H9 (cell line): ENCODE data around the gene HEATR1. TPM values are rescaled to one million over a fixed set of nuclear protein-coding genes. Genes with fewer than 3 reads are reported as not detected.

ENCODE experiments used
- DNase-seq: peaks from one replicate; pipeline ENCODE4 v3.0.0-alpha.2; 2017
- H2AFZ ChIP-seq: one replicate; pipeline ENCODE4 v1.6.1; 2013; ENCODE audit warnings: mild to moderate bottlenecking, low read length, control low read depth, moderate library complexity
- H2AK5ac ChIP-seq: 2 replicates; pipeline ENCODE4 v1.6.1; 2013; ENCODE audit warnings: low read length, control low read depth, mixed read lengths; ENCODE audit not compliant: insufficient read length
- H2BK120ac ChIP-seq: one replicate; pipeline ENCODE4 v1.6.1; 2013; ENCODE audit warnings: low read depth, mild to moderate bottlenecking, low read length, control low read depth, inconsistent platforms; ENCODE audit not compliant: poor library complexity, severe bottlenecking
- H2BK12ac ChIP-seq: 2 replicates; pipeline ENCODE4 v1.6.1; 2013; ENCODE audit warnings: low read length, control low read depth, mixed read lengths, low read depth; ENCODE audit not compliant: insufficient read length
- H2BK15ac ChIP-seq: 2 replicates; pipeline ENCODE4 v1.6.1; 2013; ENCODE audit warnings: low read depth, low read length, control low read depth
- H2BK20ac ChIP-seq: one replicate; pipeline ENCODE4 v1.6.1; 2013; ENCODE audit warnings: low read depth, mild to moderate bottlenecking, low read length, control low read depth, inconsistent platforms; ENCODE audit not compliant: poor library complexity, severe bottlenecking
- H2BK5ac ChIP-seq: 2 replicates; pipeline ENCODE4 v1.6.1; 2013; ENCODE audit warnings: low read length, control low read depth, mixed read lengths; ENCODE audit not compliant: insufficient read length
- H3K14ac ChIP-seq: 2 replicates; pipeline ENCODE4 v1.6.1; 2013; ENCODE audit warnings: low read length, control low read depth; ENCODE audit not compliant: insufficient read depth
- H3K18ac ChIP-seq: 2 replicates; pipeline ENCODE4 v1.6.1; 2013; ENCODE audit warnings: low read depth, mild to moderate bottlenecking, mixed read lengths, low read length, control low read depth; ENCODE audit not compliant: insufficient read length
- H3K23ac ChIP-seq: 2 replicates; pipeline ENCODE4 v1.6.1; 2013; ENCODE audit warnings: low read length, control low read depth, mixed read lengths, low read depth; ENCODE audit not compliant: insufficient read length
- H3K23me2 ChIP-seq: 2 replicates; pipeline ENCODE4 v1.6.1; 2013; ENCODE audit warnings: low read depth, mild to moderate bottlenecking, mixed read lengths, low read length, control low read depth; ENCODE audit not compliant: insufficient read length, poor library complexity, severe bottlenecking
- H3K27ac ChIP-seq: 2 replicates; pipeline ENCODE4 v1.5.1; 2013; ENCODE audit warnings: low read length, control low read depth, mixed read lengths, low read depth; ENCODE audit not compliant: insufficient read length
- H3K27me3 ChIP-seq: 2 replicates; pipeline ENCODE4 v1.6.1; 2013; ENCODE audit warnings: low read length, control low read depth, inconsistent platforms; ENCODE audit not compliant: insufficient read depth
- H3K4ac ChIP-seq: 2 replicates; pipeline ENCODE4 v1.6.1; 2013; ENCODE audit warnings: low read depth, mild to moderate bottlenecking, control low read depth, inconsistent platforms, low read length, moderate library complexity
- H3K4me1 ChIP-seq: 2 replicates; pipeline ENCODE4 v1.6.1; 2013; ENCODE audit warnings: low read length, control low read depth, inconsistent platforms; ENCODE audit not compliant: insufficient read depth
- H3K4me2 ChIP-seq: 2 replicates; pipeline ENCODE4 v1.6.1; 2013; ENCODE audit warnings: low read length, control low read depth, mixed read lengths; ENCODE audit not compliant: insufficient read length, insufficient read depth
- H3K56ac ChIP-seq: 2 replicates; pipeline ENCODE4 v1.6.1; 2013; ENCODE audit warnings: low read depth, mild to moderate bottlenecking, mixed read lengths, low read length, control low read depth; ENCODE audit not compliant: insufficient read length
- H3K79me1 ChIP-seq: 2 replicates; pipeline ENCODE4 v1.6.1; 2013; ENCODE audit warnings: low read depth, mild to moderate bottlenecking, moderate library complexity, low read length, control low read depth, inconsistent platforms; ENCODE audit not compliant: insufficient read depth, poor library complexity, severe bottlenecking
- H3K79me2 ChIP-seq: 2 replicates; pipeline ENCODE4 v1.6.1; 2013; ENCODE audit warnings: low read length, control low read depth, inconsistent platforms; ENCODE audit not compliant: insufficient read depth
- H3K9ac ChIP-seq: 2 replicates; pipeline ENCODE4 v1.6.1; 2013; ENCODE audit warnings: low read length, control low read depth, mixed read lengths; ENCODE audit not compliant: insufficient read length; ENCODE audit errors: extremely low read depth
- H3K9me3 ChIP-seq: one replicate; pipeline ENCODE4 v1.6.1; 2013; ENCODE audit warnings: low read depth, low read length, inconsistent platforms; ENCODE audit not compliant: control insufficient read depth
- H3T11ph ChIP-seq: one replicate; pipeline ENCODE4 v1.6.1; 2013; ENCODE audit warnings: mild to moderate bottlenecking, low read length, control low read depth, inconsistent platforms
- H4K20me1 ChIP-seq: one replicate; pipeline ENCODE4 v1.6.1; 2013; ENCODE audit not compliant: control insufficient read depth, insufficient read length, insufficient read depth
- H4K5ac ChIP-seq: 2 replicates; pipeline ENCODE4 v1.6.1; 2013; ENCODE audit warnings: low read depth, mild to moderate bottlenecking, mixed read lengths, low read length, control low read depth; ENCODE audit not compliant: insufficient read length
- H4K8ac ChIP-seq: replicated peaks from 2 replicates; pipeline ENCODE4 v1.6.1; 2013; ENCODE audit warnings: low read length, control low read depth, mixed read lengths, low read depth; ENCODE audit not compliant: insufficient read length
- H4K91ac ChIP-seq: 2 replicates; pipeline ENCODE4 v1.6.1; 2013; ENCODE audit warnings: low read depth, mild to moderate bottlenecking, moderate library complexity, mixed read lengths, low read length, control low read depth; ENCODE audit not compliant: insufficient read length
- H3K27ac Mint-ChIP-seq, 3 experiments: 2 replicates in 2 of 3; 3 replicates in 1 of 3; pipeline ENCODE4 v1.8.0; 2020 to 2021; ENCODE audit warnings: mixed read lengths in 3 of 3, mild to moderate bottlenecking in 1 of 3, moderate library complexity in 1 of 3
- H3K27me3 Mint-ChIP-seq: 2 replicates; pipeline ENCODE4 v1.8.0; 2021; ENCODE audit warnings: low read depth, mild to moderate bottlenecking, moderate library complexity, mixed read lengths
- H3K36me3 Mint-ChIP-seq, 3 experiments: 2 replicates in 2 of 3; 3 replicates in 1 of 3; pipeline ENCODE4 v1.8.0; 2020 to 2021; ENCODE audit warnings: low read depth in 3 of 3, mixed read lengths in 3 of 3; ENCODE audit not compliant: insufficient read depth in 1 of 3
- H3K4me1 Mint-ChIP-seq, 2 experiments: 2 replicates each; pipeline ENCODE4 v1.8.0; 2020; ENCODE audit warnings: mixed read lengths in 2 of 2
- H3K4me3 Mint-ChIP-seq, 2 experiments: 2 replicates in 1 of 2; 3 replicates in 1 of 2; pipeline ENCODE4 v1.8.0; 2020 to 2021; ENCODE audit warnings: mild to moderate bottlenecking in 2 of 2, mixed read lengths in 2 of 2, moderate library complexity in 1 of 2
- H3K9me3 Mint-ChIP-seq, 2 experiments: 2 replicates in 1 of 2; 3 replicates in 1 of 2; pipeline ENCODE4 v1.8.0; 2020; ENCODE audit warnings: mild to moderate bottlenecking in 2 of 2, mixed read lengths in 2 of 2, moderate library complexity in 1 of 2
- CTCF ChIP-seq: fragments of 200-600 bp; sonication (generic); conservative IDR thresholded peaks from 3 replicates; pipeline ENCODE4 v1.8.0; 2021; ENCODE audit warnings: antibody characterized with exemption, mild to moderate bottlenecking
- WGBS: extraction: QIAGEN DNeasy Blood & Tissue Kit; methylation state at CpG from one replicate; pipeline ENCODE4 v1.1.7; 2013; ENCODE audit warnings: missing lambda C conversion rate, low lambda C conversion rate, mixed read lengths; ENCODE audit not compliant: insufficient read length; ENCODE audit errors: extremely low coverage; 5-methylcytosine and 5-hydroxymethylcytosine counted together
- total RNA-seq: library from RNA; stranded (reverse); gene quantifications from 2 replicates; pipeline ENCODE4 v1.2.1, GENCODE V29; 2021

Gene HEATR1
- total RNA-seq, 1 experiment from 2014 or later: 88.2 TPM

GRCh38 chr1:236623371-236624166, 19.3 kb upstream of the HEATR1 start:
- no peak overlapping the region for H4K5ac ChIP-seq
- H3K27ac Mint-ChIP-seq: no peak overlapping the region
- H3K9me3 ChIP-seq: peaks cover 18% of the 10 kb centered on the region
- no peak for TF ChIP-seq CTCF
- peaks cover 7 to 11% of the 10 kb centered on the region in 2 experiments for H3K4me1 Mint-ChIP-seq
- WGBS: no CpG with 5 or more reads among the region's 4 CpGs
- H3K79me2 ChIP-seq: no peaks in the 10 kb centered on the region
- no peak overlapping the region for H2BK20ac ChIP-seq
- H2AK5ac ChIP-seq: no peak overlapping the region
- peaks cover 6 to 15% (median 14%) of the 10 kb centered on the region in 3 experiments; a peak in 6 of 7 replicates for H3K36me3 Mint-ChIP-seq
- H3K23ac ChIP-seq: no peak overlapping the region
- no peak overlapping the region for H4K91ac ChIP-seq
- no peaks in the 10 kb centered on the region for H4K20me1 ChIP-seq
- no peak overlapping the region for H3K56ac ChIP-seq
- H4K8ac ChIP-seq: no peak overlapping the region
- no peak overlapping the region for H3T11ph ChIP-seq
- no peaks in the 10 kb centered on the region for H3K23me2 ChIP-seq
- no peak overlapping the region for H3K27ac ChIP-seq
- no peak overlapping the region for H2BK5ac ChIP-seq
- no peak overlapping the region for H3K4ac ChIP-seq
- no peaks in the 10 kb centered on the region for H3K4me1 ChIP-seq
- no peak overlapping the region for H2BK12ac ChIP-seq
- no peaks in the 10 kb centered on the region for H3K27me3 ChIP-seq
- no peak for DNase-seq
- no peak overlapping the region for H3K14ac ChIP-seq
- no peak overlapping the region for H3K4me3 Mint-ChIP-seq
- no peak overlapping the region for H2BK15ac ChIP-seq
- no peak overlapping the region for H3K18ac ChIP-seq
- no peak overlapping the region for H2AFZ ChIP-seq
- H2BK120ac ChIP-seq: no peak overlapping the region
- peaks cover 19 to 22% of the 10 kb centered on the region in 2 experiments for H3K9me3 Mint-ChIP-seq
- no peak overlapping the region for H3K4me2 ChIP-seq
- no peaks in the 10 kb centered on the region for H3K79me1 ChIP-seq
- H3K9ac ChIP-seq: no peak overlapping the region
- peaks cover 2% of the 10 kb centered on the region; the same call in 1 of the 2 replicates for H3K27me3 Mint-ChIP-seq
